ENCODE data around the gene XPNPEP1. TPM values are rescaled to one million over a fixed set of nuclear protein-coding genes. Genes with fewer than 3 reads are reported as not detected.
A peak's percentile ranks its signal among the peaks of the same experiment; 100 is the strongest.

Gene XPNPEP1
- polyA plus RNA-seq, 1 of the 3 experiments (the other 2 are of a cell fraction), result 167 TPM

DNA sequence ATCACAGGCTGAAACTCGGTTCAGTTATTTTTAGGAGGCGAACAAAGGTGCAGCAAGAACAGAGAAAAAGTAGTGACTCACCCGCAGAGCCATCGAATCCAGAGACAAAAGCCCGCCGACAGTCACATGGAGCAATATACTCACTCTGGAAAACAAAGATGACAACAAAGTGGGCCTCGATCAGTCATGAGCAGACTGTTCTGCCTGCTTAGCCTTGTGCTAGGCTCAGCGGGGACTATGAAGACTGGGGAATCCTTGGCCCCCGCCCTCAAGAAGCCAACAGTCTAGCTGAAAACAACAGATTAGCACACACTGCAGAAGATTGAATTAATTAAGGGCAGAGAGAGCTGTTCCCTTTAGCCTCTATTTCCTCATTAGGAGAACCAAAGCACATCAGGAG, 30.4 kb downstream of the XPNPEP1 start (continued):
- TF ChIP-seq RAD21 (IDR thresholded peaks at IDR 0.05; ENCODE audit: low read length) (no peak), SIN3A (IDR thresholded peaks at IDR 0.05; ENCODE audit: borderline replicate concordance, low read depth, low read length) (no peak), TCF12 (IDR thresholded peaks at IDR 0.05) (no peak)

GRCh38 chr10:109892117-109892516, 31.2 kb downstream of the XPNPEP1 start:
- H3K79me2 ChIP-seq (ENCODE audit: insufficient read depth), result peaks cover 22% of the 10 kb centered on the region
- DNase-seq, result no peak
- peak overlapping the region; percentile 47 for H3K4me2 ChIP-seq
- peaks cover 12 to 30% of the 10 kb centered on the region in 2 experiments for H3K36me3 ChIP-seq (replicated peaks in 1 of 2; ENCODE audit: control insufficient read depth in 1 of 2, insufficient read depth in 2 of 2, low read length in 1 of 2)
- no peak overlapping the region for H3K9ac ChIP-seq
- POLR2A ChIA-PET, result no interaction called here
- no peak for TF ChIP-seq RFX5 (IDR thresholded peaks at IDR 0.05; ENCODE audit: low read length)
- TF ChIP-seq ELF1 (IDR thresholded peaks at IDR 0.05), result no peak
- TF ChIP-seq SIN3A (IDR thresholded peaks at IDR 0.05; ENCODE audit: borderline replicate concordance, low read depth, low read length), result no peak
- TF ChIP-seq, protein P1, sequence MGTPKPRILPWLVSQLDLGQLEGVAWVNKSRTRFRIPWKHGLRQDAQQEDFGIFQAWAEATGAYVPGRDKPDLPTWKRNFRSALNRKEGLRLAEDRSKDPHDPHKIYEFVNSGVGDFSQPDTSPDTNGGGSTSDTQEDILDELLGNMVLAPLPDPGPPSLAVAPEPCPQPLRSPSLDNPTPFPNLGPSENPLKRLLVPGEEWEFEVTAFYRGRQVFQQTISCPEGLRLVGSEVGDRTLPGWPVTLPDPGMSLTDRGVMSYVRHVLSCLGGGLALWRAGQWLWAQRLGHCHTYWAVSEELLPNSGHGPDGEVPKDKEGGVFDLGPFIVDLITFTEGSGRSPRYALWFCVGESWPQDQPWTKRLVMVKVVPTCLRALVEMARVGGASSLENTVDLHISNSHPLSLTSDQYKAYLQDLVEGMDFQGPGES (IDR thresholded peaks at IDR 0.05; ENCODE audit: low read depth, low read length), result no peak
- TF ChIP-seq, protein P2, sequence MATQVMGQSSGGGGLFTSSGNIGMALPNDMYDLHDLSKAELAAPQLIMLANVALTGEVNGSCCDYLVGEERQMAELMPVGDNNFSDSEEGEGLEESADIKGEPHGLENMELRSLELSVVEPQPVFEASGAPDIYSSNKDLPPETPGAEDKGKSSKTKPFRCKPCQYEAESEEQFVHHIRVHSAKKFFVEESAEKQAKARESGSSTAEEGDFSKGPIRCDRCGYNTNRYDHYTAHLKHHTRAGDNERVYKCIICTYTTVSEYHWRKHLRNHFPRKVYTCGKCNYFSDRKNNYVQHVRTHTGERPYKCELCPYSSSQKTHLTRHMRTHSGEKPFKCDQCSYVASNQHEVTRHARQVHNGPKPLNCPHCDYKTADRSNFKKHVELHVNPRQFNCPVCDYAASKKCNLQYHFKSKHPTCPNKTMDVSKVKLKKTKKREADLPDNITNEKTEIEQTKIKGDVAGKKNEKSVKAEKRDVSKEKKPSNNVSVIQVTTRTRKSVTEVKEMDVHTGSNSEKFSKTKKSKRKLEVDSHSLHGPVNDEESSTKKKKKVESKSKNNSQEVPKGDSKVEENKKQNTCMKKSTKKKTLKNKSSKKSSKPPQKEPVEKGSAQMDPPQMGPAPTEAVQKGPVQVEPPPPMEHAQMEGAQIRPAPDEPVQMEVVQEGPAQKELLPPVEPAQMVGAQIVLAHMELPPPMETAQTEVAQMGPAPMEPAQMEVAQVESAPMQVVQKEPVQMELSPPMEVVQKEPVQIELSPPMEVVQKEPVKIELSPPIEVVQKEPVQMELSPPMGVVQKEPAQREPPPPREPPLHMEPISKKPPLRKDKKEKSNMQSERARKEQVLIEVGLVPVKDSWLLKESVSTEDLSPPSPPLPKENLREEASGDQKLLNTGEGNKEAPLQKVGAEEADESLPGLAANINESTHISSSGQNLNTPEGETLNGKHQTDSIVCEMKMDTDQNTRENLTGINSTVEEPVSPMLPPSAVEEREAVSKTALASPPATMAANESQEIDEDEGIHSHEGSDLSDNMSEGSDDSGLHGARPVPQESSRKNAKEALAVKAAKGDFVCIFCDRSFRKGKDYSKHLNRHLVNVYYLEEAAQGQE (IDR thresholded peaks at IDR 0.05; ENCODE audit: low read depth, low read length), result no peak
- TF ChIP-seq USF1 (IDR thresholded peaks at IDR 0.05; ENCODE audit: borderline replicate concordance, low read depth), result no peak
- TF ChIP-seq, protein P3, sequence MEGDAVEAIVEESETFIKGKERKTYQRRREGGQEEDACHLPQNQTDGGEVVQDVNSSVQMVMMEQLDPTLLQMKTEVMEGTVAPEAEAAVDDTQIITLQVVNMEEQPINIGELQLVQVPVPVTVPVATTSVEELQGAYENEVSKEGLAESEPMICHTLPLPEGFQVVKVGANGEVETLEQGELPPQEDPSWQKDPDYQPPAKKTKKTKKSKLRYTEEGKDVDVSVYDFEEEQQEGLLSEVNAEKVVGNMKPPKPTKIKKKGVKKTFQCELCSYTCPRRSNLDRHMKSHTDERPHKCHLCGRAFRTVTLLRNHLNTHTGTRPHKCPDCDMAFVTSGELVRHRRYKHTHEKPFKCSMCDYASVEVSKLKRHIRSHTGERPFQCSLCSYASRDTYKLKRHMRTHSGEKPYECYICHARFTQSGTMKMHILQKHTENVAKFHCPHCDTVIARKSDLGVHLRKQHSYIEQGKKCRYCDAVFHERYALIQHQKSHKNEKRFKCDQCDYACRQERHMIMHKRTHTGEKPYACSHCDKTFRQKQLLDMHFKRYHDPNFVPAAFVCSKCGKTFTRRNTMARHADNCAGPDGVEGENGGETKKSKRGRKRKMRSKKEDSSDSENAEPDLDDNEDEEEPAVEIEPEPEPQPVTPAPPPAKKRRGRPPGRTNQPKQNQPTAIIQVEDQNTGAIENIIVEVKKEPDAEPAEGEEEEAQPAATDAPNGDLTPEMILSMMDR (IDR thresholded peaks at IDR 0.05), result no peak
- no peak for TF ChIP-seq TCF12 (IDR thresholded peaks at IDR 0.05)
- no peak for TF ChIP-seq RXRA (IDR thresholded peaks at IDR 0.05; ENCODE audit: borderline replicate concordance, low read depth)
- TF ChIP-seq USF2 (IDR thresholded peaks at IDR 0.05; ENCODE audit: borderline replicate concordance, low read depth, low read length), result no peak
- no peak for TF ChIP-seq FOXJ3 (CRISPR knock-in tag; IDR thresholded peaks at IDR 0.05)
- TF ChIP-seq MXI1 (IDR thresholded peaks at IDR 0.05; ENCODE audit: low read depth, low read length), result no peak
- TF ChIP-seq TAF1 (IDR thresholded peaks at IDR 0.05; ENCODE audit: borderline replicate concordance, low read depth, low read length), result no peak
- no peak for TF ChIP-seq FOSL2 (IDR thresholded peaks at IDR 0.05; ENCODE audit: borderline replicate concordance, low read depth)
- no peak for TF ChIP-seq ZBTB33 (IDR thresholded peaks at IDR 0.05; ENCODE audit: borderline replicate concordance, low read depth)
- no peak for TF ChIP-seq CHD2 (IDR thresholded peaks at IDR 0.05; ENCODE audit: low read length, partially characterized antibody)
- no peak for TF ChIP-seq SMC3 (IDR thresholded peaks at IDR 0.05; ENCODE audit: low read depth, low read length)
- TF ChIP-seq POLR2AphosphoS5 (IDR thresholded peaks at IDR 0.05; ENCODE audit: low read depth, low read length), result no peak
- no peak for TF ChIP-seq TEAD4 (IDR thresholded peaks at IDR 0.05; ENCODE audit: borderline replicate concordance, insufficient read depth)
- TF ChIP-seq GABPA (IDR thresholded peaks at IDR 0.05; ENCODE audit: low read depth), result no peak
- CTCF ChIA-PET, result interaction anchor here (0.6 to 7.6 kb wide), 4 partner anchors 8 to 225 kb away, joined by 3 to 61 read pairs (median 3); partner anchors contain the start of gene ADD3
- H3K4me3 ChIP-seq (ENCODE audit: low read depth in 2 of 2, low read length in 1 of 2), result no peak overlapping the region
- peaks cover 18 to 27% of the 10 kb centered on the region in 2 experiments; a peak in 3 of 4 replicates for H3K4me1 ChIP-seq (ENCODE audit: control insufficient read depth in 1 of 2, insufficient read depth in 2 of 2, low read depth in 1 of 2, low read length in 1 of 2)
- 96% methylated on average over 3 of the region's 4 CpGs for WGBS (ENCODE audit: low lambda C conversion rate)
- H3K27ac ChIP-seq (ENCODE audit: low read depth in 2 of 2, low read length in 1 of 2), result peak overlapping the region; percentile 54 to 78
- H3K9me3 ChIP-seq, result no peaks in the 10 kb centered on the region
- no peaks in the 10 kb centered on the region for H3K27me3 ChIP-seq (ENCODE audit: insufficient read depth)
- no peak overlapping the region for H2AFZ ChIP-seq (ENCODE audit: low read depth)
- no peaks in the 10 kb centered on the region for H4K20me1 ChIP-seq (ENCODE audit: insufficient read depth)
- H3F3A ChIP-seq (replicated peaks; ENCODE audit: insufficient read depth), result peaks cover 10% of the 10 kb centered on the region
- no peaks in the 10 kb centered on the region for H3K9me2 ChIP-seq

Data from SK-N-SH (cell line).